Measurements from ENCODE around the gene SLC1A5.
A peak's percentile ranks its signal among the peaks of the same experiment; 100 is the strongest.

The SLC1A5 gene

GRCh38 chr19:46744005-46744691 is 44.2 kb downstream of the SLC1A5 start:
- DNase-seq (ENCODE audit: low read depth), result no peak

- no peak for DNase-seq (ENCODE audit: low read depth)
Observed at GRCh38 chr19:46742926-46743480, 45.4 kb downstream of the SLC1A5 start.

GRCh38 chr19:46741447-46741846 is 46.9 kb downstream of the SLC1A5 start:
- no peak for DNase-seq (ENCODE audit: low read depth)

GRCh38 chr19:46739290-46739771 is 49.1 kb downstream of the SLC1A5 start:
- DNase-seq (ENCODE audit: low read depth), result no peak

- no peak for DNase-seq (ENCODE audit: low read depth)
Observed at GRCh38 chr19:46737761-46738171, 50.6 kb downstream of the SLC1A5 start.

GRCh38 chr19:46737298-46737654 is 51.1 kb downstream of the SLC1A5 start:
- no peak for DNase-seq (ENCODE audit: low read depth)

- DNase-seq (ENCODE audit: low read depth), result no peak
Observed at GRCh38 chr19:46736531-46737297, 51.7 kb downstream of the SLC1A5 start.

- no peak for DNase-seq (ENCODE audit: low read depth)
Observed at GRCh38 chr19:46733690-46734292, 54.6 kb downstream of the SLC1A5 start.

GRCh38 chr19:46732966-46733689 is 55.3 kb downstream of the SLC1A5 start:
- no peak for DNase-seq (ENCODE audit: low read depth)

- no peak for DNase-seq (ENCODE audit: low read depth)
Observed at GRCh38 chr19:46732172-46732938, 56.0 kb downstream of the SLC1A5 start.

GRCh38 chr19:46731584-46731983 is 56.8 kb downstream of the SLC1A5 start:
- no peak for DNase-seq (ENCODE audit: low read depth)

GRCh38 chr19:46731007-46731501 is 57.3 kb downstream of the SLC1A5 start:
- no peak for DNase-seq (ENCODE audit: low read depth)

- no peak for DNase-seq (ENCODE audit: low read depth)
Observed at GRCh38 chr19:46730595-46730994, 57.8 kb downstream of the SLC1A5 start.

GRCh38 chr19:46730187-46730586 is 58.2 kb downstream of the SLC1A5 start:
- no peak for DNase-seq (ENCODE audit: low read depth)

- DNase-seq (ENCODE audit: low read depth), result no peak
Observed at GRCh38 chr19:46729696-46730095, 58.7 kb downstream of the SLC1A5 start.

- peak; percentile 72 for DNase-seq (ENCODE audit: low read depth)
Observed at GRCh38 chr19:46728693-46729339, 59.6 kb downstream of the SLC1A5 start.

GRCh38 chr19:46728208-46728607 is 60.2 kb downstream of the SLC1A5 start:
- no peak for DNase-seq (ENCODE audit: low read depth)

GRCh38 chr19:46727757-46728156 is 60.6 kb downstream of the SLC1A5 start:
- DNase-seq (ENCODE audit: low read depth), result no peak

- no peak for DNase-seq (ENCODE audit: low read depth)
Observed at GRCh38 chr19:46726971-46727501, 61.4 kb downstream of the SLC1A5 start.

GRCh38 chr19:46726551-46726950 is 61.8 kb downstream of the SLC1A5 start:
- DNase-seq (ENCODE audit: low read depth), result no peak

All from T follicular helper cell (primary cell).